Left hindlimb (tissue), 1 donor: ENCODE measurements around the gene PTPRM.

Experiments used
- DNase-seq: peaks from one replicate; pipeline ENCODE4 v3.0.0-alpha.2; 2018

Gene PTPRM

DNA sequence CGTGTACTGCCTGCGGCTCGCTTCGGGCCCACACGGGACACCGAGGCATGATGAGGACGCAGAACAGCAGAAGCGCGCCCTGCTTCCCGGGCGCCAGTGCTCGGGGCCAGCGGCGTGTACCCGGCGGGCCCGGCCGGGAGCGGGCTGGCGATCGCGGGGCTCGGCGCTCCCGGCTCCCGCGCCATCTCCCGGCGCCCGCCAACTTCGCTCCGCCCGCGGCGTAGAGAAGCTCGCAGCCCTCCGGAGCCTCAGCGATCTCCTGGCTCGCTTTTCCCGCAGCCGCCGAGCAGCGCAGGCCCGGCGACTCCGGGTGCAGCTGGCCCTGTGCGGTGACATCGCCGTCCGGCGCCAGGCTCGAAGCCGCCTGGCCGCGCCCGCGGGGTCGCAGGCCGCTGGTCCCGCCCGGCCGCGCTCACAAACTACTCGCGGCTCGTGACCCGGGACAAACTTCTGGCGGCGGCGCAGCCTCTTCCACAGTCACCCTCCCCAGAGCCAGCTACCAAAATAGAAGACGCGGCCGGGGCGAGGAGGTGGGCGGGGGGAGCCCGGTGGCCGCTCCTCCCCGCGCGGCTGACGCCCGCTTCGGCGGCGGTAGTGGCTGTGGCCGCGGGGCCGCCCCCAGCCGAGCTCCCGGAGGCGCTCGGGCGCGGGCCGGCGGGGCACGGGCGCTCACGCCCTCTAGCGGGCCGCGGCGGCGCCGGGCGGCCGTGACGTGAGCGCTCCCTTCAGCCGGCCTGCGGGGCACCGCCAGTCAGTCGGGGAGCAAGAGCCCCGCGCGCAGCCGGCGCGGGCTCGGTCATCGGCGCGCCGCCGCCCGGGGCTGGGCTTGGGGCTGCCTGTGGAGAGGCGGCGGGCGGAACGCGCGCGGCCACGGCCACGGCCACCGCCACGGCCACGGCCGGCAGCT lies at the start of gene PTPRM:
PTPRM (plus strand) TSS at position 750 of the 907 bp plus-strand sequence. CDS start 503 bp downstream, outside the sequence.
- DNase-seq, result peak; percentile 90

- no peak for DNase-seq
Measured at GRCh38 chr18:7517852-7518251, 49.3 kb upstream of the PTPRM start.

GRCh38 chr18:7520200-7520785 lies 46.8 kb upstream of the PTPRM start:
- no peak for DNase-seq

DNA sequence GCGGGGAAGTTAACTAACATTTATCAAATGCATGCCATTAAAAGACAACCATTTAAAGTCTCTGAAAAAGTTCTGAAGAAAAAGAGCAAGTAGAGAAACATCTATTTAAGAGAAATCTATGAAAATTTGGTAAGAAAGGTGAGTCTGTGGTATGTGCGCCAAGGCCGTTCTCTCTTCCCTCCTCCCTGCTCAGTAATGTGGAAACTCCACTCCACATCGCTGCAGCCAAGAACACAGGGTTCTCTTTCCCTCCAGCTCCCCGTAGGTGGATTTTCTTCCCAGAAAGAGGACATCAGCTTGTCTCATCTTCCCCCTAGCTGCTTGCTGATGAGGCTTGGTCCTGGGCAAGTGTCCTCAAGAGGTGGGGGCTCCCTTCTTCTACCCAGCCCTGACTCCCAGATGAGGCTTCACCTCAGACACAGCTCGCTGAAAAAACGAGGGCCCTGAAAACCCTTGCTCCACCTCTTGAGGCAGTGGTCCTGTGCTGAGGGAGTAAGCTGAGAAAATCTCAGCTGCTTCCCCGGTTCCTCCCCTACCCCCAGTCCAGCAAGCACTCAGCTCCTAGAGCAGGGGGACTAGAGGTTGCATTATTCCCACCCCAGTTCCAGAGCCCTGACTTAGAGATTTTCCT lies 45.8 kb upstream of the PTPRM start:
- no peak for DNase-seq

DNA sequence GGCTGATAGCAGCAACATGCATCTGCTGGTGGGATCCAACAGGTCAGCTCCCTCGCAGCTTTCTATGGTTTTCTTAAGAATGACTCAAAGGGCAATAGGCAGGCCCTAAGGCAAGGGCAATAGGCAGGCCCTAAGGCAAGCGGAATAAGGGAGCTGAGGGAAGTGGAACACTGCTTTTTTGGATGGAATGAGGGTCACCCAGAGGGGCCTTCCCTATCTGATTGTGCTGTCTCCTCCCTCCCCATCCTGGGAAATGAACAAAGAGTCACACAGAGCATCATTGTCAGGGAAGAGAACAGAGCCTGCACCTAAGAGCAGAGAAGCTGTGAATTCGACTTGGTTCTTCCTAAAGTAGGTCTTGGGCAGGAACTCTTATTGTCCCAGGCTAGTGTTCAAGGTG lies 43.3 kb upstream of the PTPRM start:
- DNase-seq, result no peak

DNA sequence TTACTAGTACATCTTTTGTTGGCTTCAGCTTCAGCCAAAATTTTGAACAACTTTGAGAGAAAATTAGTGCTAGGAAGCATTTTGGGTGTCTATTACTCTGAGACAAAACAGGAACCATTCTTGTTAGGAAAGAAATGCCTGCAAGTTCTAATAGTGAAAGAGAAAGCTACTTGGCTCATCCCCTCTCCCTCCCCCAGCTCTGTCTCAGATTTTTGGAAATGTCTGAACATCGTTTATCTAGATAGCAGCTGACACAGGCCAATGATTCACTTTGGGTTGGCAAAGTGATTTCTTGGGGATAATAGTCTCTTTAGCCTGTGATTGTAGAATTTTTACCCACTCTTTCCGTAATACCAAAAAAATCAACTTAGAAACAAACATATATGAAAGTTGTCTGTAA lies 42.3 kb upstream of the PTPRM start:
- DNase-seq, result no peak

- DNase-seq, result no peak
Measured at GRCh38 chr18:7532942-7533341, 34.2 kb upstream of the PTPRM start.

DNA sequence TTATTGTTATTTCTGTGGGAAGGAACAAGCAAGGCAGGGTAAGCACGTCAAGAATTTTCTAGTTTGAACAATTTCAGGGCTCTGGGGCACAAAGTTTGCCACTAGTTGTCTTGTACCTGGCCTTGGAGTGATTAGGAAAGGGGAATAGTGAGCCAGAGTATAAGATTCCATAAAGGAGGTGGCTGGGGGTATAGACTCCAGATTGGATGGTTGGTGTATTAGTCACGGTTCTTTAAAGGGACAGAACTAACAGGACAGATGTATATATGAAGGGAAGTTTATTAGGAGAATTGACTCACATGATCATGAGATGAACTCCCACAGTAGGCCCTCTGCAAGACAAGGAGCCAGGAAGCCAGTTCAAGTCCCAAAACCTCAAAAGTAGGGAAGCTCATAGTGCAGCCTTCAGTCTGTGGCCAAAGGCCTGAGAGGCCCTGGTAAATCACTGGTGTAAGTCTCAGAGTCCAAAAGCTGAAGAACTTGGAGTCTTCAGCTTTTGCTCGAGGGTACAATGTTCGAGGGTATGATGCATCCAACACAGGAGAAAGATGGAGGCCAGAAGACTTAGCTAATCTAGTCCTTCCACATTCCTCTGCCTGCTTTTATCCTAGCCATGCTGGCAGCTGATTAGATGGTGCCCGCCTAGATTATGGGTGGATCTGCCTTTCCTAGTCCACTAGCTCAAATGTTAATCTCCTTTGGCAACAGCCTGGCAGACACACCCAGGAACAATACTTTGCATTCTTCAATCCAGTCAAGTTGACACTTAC lies 31.5 kb upstream of the PTPRM start:
- no peak for DNase-seq

- no peak for DNase-seq
Measured at GRCh38 chr18:7537145-7537544, 30.0 kb upstream of the PTPRM start.

DNA sequence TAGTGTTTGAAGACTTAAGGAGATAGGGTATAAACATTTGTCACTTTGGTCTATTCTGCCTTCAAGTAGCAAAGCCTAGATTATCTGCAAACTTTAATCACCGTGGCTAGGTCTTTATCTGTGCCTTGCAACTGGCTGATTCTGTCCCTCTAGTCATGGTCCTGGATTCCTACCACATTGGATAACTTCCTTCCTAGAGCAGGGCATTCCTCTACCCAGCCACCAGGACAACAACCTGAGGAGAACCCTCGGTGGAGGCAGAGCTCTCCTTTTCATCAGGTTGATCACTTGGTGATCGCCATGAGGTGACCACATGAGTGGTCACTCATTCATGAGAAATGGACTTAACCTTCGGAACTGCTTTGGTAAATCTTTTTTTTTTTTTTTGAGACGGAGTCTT lies 25.3 kb upstream of the PTPRM start:
- DNase-seq, result no peak

DNA sequence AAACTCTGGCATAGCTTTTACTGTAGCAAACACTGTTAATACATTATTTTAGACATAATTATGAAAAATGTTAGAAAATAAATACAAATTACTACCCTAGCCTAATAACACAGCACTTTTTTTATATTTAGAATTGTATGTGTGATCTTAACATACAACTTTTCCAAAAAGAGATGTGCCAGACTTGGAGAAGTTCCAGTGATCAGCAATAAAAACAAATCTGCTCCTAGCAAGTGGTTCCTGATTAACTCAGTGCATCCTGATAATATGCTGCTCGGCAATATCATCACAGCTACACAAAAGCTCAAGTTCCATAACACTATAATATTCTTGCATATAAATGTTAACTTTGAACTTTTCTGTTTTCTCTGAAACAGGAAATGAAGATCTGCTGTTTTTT lies 22.4 kb upstream of the PTPRM start:
- DNase-seq, result no peak

DNA sequence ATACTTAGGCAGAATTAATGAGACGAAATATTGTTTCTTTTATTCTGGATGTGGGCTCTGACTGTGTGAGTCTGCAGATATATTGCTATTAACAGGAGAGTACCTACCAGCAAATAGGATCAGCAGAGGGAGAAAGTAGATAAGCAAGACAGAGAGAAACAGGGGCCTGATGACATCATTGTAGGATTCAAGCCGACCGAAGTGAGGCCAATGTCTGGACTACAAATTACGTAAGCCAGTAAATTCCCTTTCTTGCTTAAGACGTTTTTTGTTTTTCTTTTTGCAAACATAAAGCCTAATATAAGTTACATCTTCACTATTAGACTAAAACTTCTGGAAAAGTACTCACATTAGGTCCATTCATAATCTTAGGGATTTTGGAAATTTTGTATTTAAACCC lies 21.4 kb upstream of the PTPRM start:
- no peak for DNase-seq

DNA sequence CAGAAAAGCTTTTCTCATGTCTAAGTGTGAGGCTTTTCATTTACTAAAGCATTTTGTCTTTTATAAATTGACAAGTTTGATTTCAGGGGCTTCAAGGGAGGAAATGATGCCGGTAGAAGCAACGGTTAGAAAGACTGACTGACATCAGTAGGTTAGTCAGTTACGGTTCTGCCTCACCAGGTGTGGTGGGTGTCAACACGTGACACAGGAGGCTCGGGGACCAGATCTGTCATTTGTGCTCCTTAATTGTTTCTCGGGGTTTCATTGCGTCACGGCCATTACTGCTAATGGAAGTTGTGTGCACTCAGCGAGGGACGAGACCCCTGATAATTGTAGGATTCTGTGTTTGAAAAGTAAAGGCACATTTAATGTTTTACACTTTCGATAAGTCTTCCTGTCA lies 18.9 kb upstream of the PTPRM start:
- no peak for DNase-seq

GRCh38 chr18:7548721-7549120 lies 18.4 kb upstream of the PTPRM start:
- no peak for DNase-seq

GRCh38 chr18:7557973-7558372 lies 9.1 kb upstream of the PTPRM start:
- DNase-seq, result no peak

DNA sequence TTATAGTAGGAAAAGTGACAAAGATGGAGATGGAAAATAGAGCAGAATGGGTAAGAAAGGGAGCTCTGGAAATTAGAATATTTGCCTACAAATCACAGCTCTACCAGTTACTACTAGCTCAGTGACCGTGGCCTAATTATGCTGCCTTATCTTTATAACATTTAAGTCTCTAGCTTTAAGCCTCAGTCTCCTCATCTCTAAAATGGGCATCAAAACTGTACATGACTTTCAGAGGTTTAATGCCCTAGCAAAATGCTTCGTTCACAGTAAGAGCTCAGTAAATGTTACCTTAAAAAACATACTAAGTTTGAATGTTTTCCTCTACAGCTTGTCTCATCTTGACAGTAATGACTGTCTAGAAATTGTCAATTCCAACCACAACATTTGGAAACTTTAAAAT lies 8.3 kb upstream of the PTPRM start:
- no peak for DNase-seq

GRCh38 chr18:7559709-7560319 lies 7.3 kb upstream of the PTPRM start:
- DNase-seq, result no peak

- DNase-seq, result no peak
Measured at GRCh38 chr18:7561909-7562460, 5.1 kb upstream of the PTPRM start.

DNA sequence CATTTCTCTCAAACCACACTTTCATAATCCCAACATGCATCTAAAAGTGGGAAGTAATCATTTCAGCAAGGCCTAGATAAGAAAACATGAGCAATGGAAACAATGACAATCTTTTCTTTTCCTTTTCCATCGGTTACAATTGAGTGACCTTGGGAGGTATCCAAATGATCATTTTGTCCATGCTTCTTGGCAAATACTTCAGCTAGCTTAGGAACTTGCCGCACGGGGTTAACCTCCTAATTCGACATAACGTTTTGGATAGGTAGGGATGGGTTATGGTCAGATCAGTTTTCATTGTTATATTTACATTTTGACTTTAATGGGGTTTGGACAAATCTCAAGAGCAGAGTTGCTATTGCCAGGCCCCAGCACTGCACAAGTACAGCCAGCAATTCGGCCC lies 4.6 kb upstream of the PTPRM start:
- DNase-seq, result no peak

DNA sequence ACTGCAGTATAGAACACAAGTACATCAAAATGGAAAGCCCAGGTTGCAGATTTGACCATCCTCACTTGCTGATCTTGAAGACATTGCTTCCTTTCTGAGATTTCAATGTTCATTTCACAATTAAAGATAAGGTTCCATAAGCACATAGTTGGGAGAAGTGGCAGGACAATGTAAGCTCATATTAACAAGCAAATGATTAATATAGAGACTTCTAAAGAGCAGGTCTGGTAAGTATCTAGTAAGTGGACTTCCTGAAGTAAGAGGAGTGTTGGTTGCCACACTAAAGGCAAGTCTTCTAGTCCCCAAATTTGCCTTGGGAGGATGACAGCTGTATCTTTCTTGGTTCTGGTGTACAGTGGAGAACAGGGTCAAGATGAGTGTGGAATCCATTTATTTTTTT lies 1.4 kb upstream of the PTPRM start:
- DNase-seq, result no peak

- no peak for DNase-seq
Measured at GRCh38 chr18:7566244-7566566, 911 bp upstream of the PTPRM start.
